ENCODE data around the gene TYROBP.

Gene TYROBP

GRCh38 chr19:35929876-35930275 is 21.8 kb upstream of the TYROBP start:
- no peak for TF ChIP-seq CTCF (IDR thresholded peaks at IDR 0.05; ENCODE audit: control insufficient read depth, extremely low read depth, insufficient read depth)
- no peak overlapping the region for H3K4me3 ChIP-seq (ENCODE audit: low read depth, low read length)
- no peak for DNase-seq (ENCODE audit: low read depth)

GRCh38 chr19:35928507-35928906 is 20.4 kb upstream of the TYROBP start:
- no peak for TF ChIP-seq CTCF (IDR thresholded peaks at IDR 0.05; ENCODE audit: control insufficient read depth, extremely low read depth, insufficient read depth)
- H3K4me3 ChIP-seq (ENCODE audit: low read depth, low read length), result no peak overlapping the region
- DNase-seq (ENCODE audit: low read depth), result no peak

GRCh38 chr19:35925501-35925900 is 17.4 kb upstream of the TYROBP start:
- DNase-seq (ENCODE audit: low read depth), result no peak
- no peak overlapping the region for H3K4me3 ChIP-seq (ENCODE audit: low read depth, low read length)
- TF ChIP-seq CTCF (IDR thresholded peaks at IDR 0.05; ENCODE audit: control insufficient read depth, extremely low read depth, insufficient read depth), result no peak

- no peak for DNase-seq (ENCODE audit: low read depth)
- no peak overlapping the region for H3K4me3 ChIP-seq (ENCODE audit: low read depth, low read length)
- no peak for TF ChIP-seq CTCF (IDR thresholded peaks at IDR 0.05; ENCODE audit: control insufficient read depth, extremely low read depth, insufficient read depth)
Measured at GRCh38 chr19:35921012-35921411, 12.9 kb upstream of the TYROBP start.

GRCh38 chr19:35919306-35919705 is 11.2 kb upstream of the TYROBP start:
- DNase-seq (ENCODE audit: low read depth), result no peak
- H3K4me3 ChIP-seq (ENCODE audit: low read depth, low read length), result no peak overlapping the region
- no peak for TF ChIP-seq CTCF (IDR thresholded peaks at IDR 0.05; ENCODE audit: control insufficient read depth, extremely low read depth, insufficient read depth)

- no peak for DNase-seq (ENCODE audit: low read depth)
- TF ChIP-seq CTCF (IDR thresholded peaks at IDR 0.05; ENCODE audit: control insufficient read depth, extremely low read depth, insufficient read depth), result no peak
- no peak overlapping the region for H3K4me3 ChIP-seq (ENCODE audit: low read depth, low read length)
Measured at GRCh38 chr19:35915443-35915842, 7.3 kb upstream of the TYROBP start.

GRCh38 chr19:35913589-35913988 is 5.5 kb upstream of the TYROBP start:
- no peak overlapping the region for H3K4me3 ChIP-seq (ENCODE audit: low read depth, low read length)
- no peak for DNase-seq (ENCODE audit: low read depth)
- no peak for TF ChIP-seq CTCF (IDR thresholded peaks at IDR 0.05; ENCODE audit: control insufficient read depth, extremely low read depth, insufficient read depth)

Data from LNCaP clone FGC (cell line).